Mesendoderm (in vitro differentiated cells): ENCODE data around the gene AQP12A. TPM values are rescaled to one million over a fixed set of nuclear protein-coding genes. Genes with fewer than 3 reads are reported as not detected.
"Not testable (repeated sequence)": the region's sequence is repeated elsewhere in the genome, so short reads cannot be mapped to it uniquely, and the experiment has no call there.

Source experiments
- DNase-seq: peaks from one replicate; pipeline ENCODE4 v3.0.0; 2013
- H2AK5ac ChIP-seq: 2 replicates; pipeline ENCODE4 v1.6.1; 2013; ENCODE audit warnings: low read length, inconsistent platforms
- H2BK120ac ChIP-seq: 2 replicates; pipeline ENCODE4 v1.6.1; 2013; ENCODE audit warnings: low read depth, mild to moderate bottlenecking, low read length, moderate library complexity, mixed read lengths
- H2BK15ac ChIP-seq: replicated peaks from 2 replicates; pipeline ENCODE4 v1.6.1; 2013; ENCODE audit warnings: low read depth, mild to moderate bottlenecking, moderate library complexity
- H2BK5ac ChIP-seq: 2 replicates; pipeline ENCODE4 v1.6.1; 2013; ENCODE audit warnings: low read length, inconsistent platforms
- H3K18ac ChIP-seq: 2 replicates; pipeline ENCODE4 v1.6.1; 2013; ENCODE audit warnings: mild to moderate bottlenecking, low read length, mixed read lengths
- H3K23ac ChIP-seq: one replicate; pipeline ENCODE4 v1.6.1; 2013; ENCODE audit warnings: low read length
- H3K27ac ChIP-seq: 2 replicates; pipeline ENCODE4 v1.5.1; 2013; ENCODE audit warnings: low read depth, mild to moderate bottlenecking, inconsistent platforms, low read length, moderate library complexity
- H3K27me3 ChIP-seq: 2 replicates; pipeline ENCODE4 v1.6.1; 2013; ENCODE audit warnings: low read length, control low read depth, mild to moderate bottlenecking, inconsistent platforms; ENCODE audit not compliant: insufficient read depth, poor library complexity
- H3K36me3 ChIP-seq: 2 replicates; pipeline ENCODE4 v1.6.1; 2013; ENCODE audit warnings: low read length, inconsistent platforms; ENCODE audit not compliant: control insufficient read depth, insufficient read depth
- H3K4ac ChIP-seq: one replicate; pipeline ENCODE4 v1.6.1; 2013; ENCODE audit warnings: low read depth, mild to moderate bottlenecking, low read length, moderate library complexity
- H3K4me1 ChIP-seq: 2 replicates; pipeline ENCODE4 v1.6.1; 2013; ENCODE audit warnings: low read depth, low read length, inconsistent platforms; ENCODE audit not compliant: control insufficient read depth
- H3K4me2 ChIP-seq: 2 replicates; pipeline ENCODE4 v1.6.1; 2013; ENCODE audit warnings: low read length
- H3K4me3 ChIP-seq: 2 replicates; pipeline ENCODE4 v1.5.1; 2013; ENCODE audit warnings: mild to moderate bottlenecking, low read length
- H3K56ac ChIP-seq: one replicate; pipeline ENCODE4 v1.6.1; 2013; ENCODE audit warnings: low read length
- H3K79me1 ChIP-seq: 2 replicates; pipeline ENCODE4 v1.6.1; 2013; ENCODE audit warnings: low read length, inconsistent platforms
- H3K79me2 ChIP-seq: 2 replicates; pipeline ENCODE4 v1.6.1; 2013; ENCODE audit warnings: mild to moderate bottlenecking, low read length; ENCODE audit not compliant: control insufficient read depth, insufficient read depth
- H3K9ac ChIP-seq: 2 replicates; pipeline ENCODE4 v1.6.1; 2013; ENCODE audit warnings: low read length, inconsistent platforms
- H4K5ac ChIP-seq: one replicate; pipeline ENCODE4 v1.6.1; 2013; ENCODE audit warnings: low read length
- H4K8ac ChIP-seq: one replicate; pipeline ENCODE4 v1.6.1; 2013; ENCODE audit warnings: low read depth, mild to moderate bottlenecking, control low read depth, low read length, moderate library complexity
- WGBS: extraction: QIAGEN DNeasy Blood & Tissue Kit; methylation state at CpG from one replicate; pipeline ENCODE4 v1.1.7; 2013; ENCODE audit warnings: low lambda C conversion rate, missing lambda C conversion rate; ENCODE audit not compliant: insufficient coverage; ENCODE audit errors: extremely low coverage; 5-methylcytosine and 5-hydroxymethylcytosine counted together
- polyA plus RNA-seq, 2 experiments: library from polyadenylated mRNA; stranded (reverse); fragments of 200-250 nt; gene quantifications; one replicate each; pipeline ENCODE4 v1.2.3, GENCODE V29; 2013

The AQP12A gene
- polyA plus RNA-seq (2013, experiment 1 of 2), result not detected
- polyA plus RNA-seq (2013, experiment 2 of 2), result not detected

GRCh38 chr2:240691631-240692420 lies at the start of gene AQP12A:
AQP12A (plus strand) TSS chr2:240691866; CDS start chr2:240691914, 48 bp downstream.
- not testable (repeated sequence) for H3K9ac ChIP-seq, H3K18ac ChIP-seq, H3K4me2 ChIP-seq, H3K79me2 ChIP-seq, H4K8ac ChIP-seq, H3K56ac ChIP-seq, H3K27ac ChIP-seq, H4K5ac ChIP-seq, H3K36me3 ChIP-seq, H3K4ac ChIP-seq, H3K4me3 ChIP-seq, H3K79me1 ChIP-seq, H2BK5ac ChIP-seq, H3K27me3 ChIP-seq, H3K23ac ChIP-seq, H2AK5ac ChIP-seq, H2BK15ac ChIP-seq, H2BK120ac ChIP-seq, DNase-seq, H3K4me1 ChIP-seq
- WGBS, result no CpG with 5 or more reads among the region's 37 CpGs

- H3K9ac ChIP-seq, result no peak overlapping the region
- H3K4me3 ChIP-seq, result no peak overlapping the region
- no peak overlapping the region for H3K27ac ChIP-seq
- H4K5ac ChIP-seq, result no peak overlapping the region
- H2AK5ac ChIP-seq, result no peak overlapping the region
- H3K18ac ChIP-seq, result no peak overlapping the region
- H3K4me2 ChIP-seq, result no peak overlapping the region
- H3K4ac ChIP-seq, result no peak overlapping the region
- H2BK5ac ChIP-seq, result no peak overlapping the region
- no peaks in the 10 kb centered on the region for H3K79me1 ChIP-seq
- no peak overlapping the region for H3K56ac ChIP-seq
- H3K79me2 ChIP-seq, result no peaks in the 10 kb centered on the region
- H4K8ac ChIP-seq, result no peak overlapping the region
- H2BK120ac ChIP-seq, result no peak overlapping the region
- no peak for DNase-seq
- H3K27me3 ChIP-seq, result no peaks in the 10 kb centered on the region
- H3K23ac ChIP-seq, result no peak overlapping the region
- no peak overlapping the region for H2BK15ac ChIP-seq
- no peaks in the 10 kb centered on the region for H3K4me1 ChIP-seq
- H3K36me3 ChIP-seq, result no peaks in the 10 kb centered on the region
- no CpG with 5 or more reads among the region's 36 CpGs for WGBS
These were observed 49.4 kb upstream of the AQP12A start for GRCh38 chr2:240642061-240642805.

- no peak overlapping the region for H3K27ac ChIP-seq
- H3K4me1 ChIP-seq, result no peaks in the 10 kb centered on the region
- H3K56ac ChIP-seq, result no peak overlapping the region
- no peaks in the 10 kb centered on the region for H3K79me1 ChIP-seq
- H3K4me3 ChIP-seq, result no peak overlapping the region
- H3K18ac ChIP-seq, result no peak overlapping the region
- no peak overlapping the region for H2BK5ac ChIP-seq
- no peak overlapping the region for H2BK120ac ChIP-seq
- no peaks in the 10 kb centered on the region for H3K27me3 ChIP-seq
- no peak overlapping the region for H3K23ac ChIP-seq
- H3K4ac ChIP-seq, result no peak overlapping the region
- H3K36me3 ChIP-seq, result no peaks in the 10 kb centered on the region
- no peak overlapping the region for H3K9ac ChIP-seq
- DNase-seq, result no peak
- no peak overlapping the region for H3K4me2 ChIP-seq
- no peak overlapping the region for H2AK5ac ChIP-seq
- H4K8ac ChIP-seq, result no peak overlapping the region
- no peak overlapping the region for H4K5ac ChIP-seq
- no peaks in the 10 kb centered on the region for H3K79me2 ChIP-seq
- no CpG with 5 or more reads among the region's 11 CpGs for WGBS
- no peak overlapping the region for H2BK15ac ChIP-seq
These were observed 48.9 kb upstream of the AQP12A start for GRCh38 chr2:240642806-240643092.

GRCh38 chr2:240643093-240643810 lies 48.4 kb upstream of the AQP12A start:
- H2BK120ac ChIP-seq, result no peak overlapping the region
- no peak overlapping the region for H2BK5ac ChIP-seq
- no CpG with 5 or more reads among the region's 13 CpGs for WGBS
- no peak overlapping the region for H3K4me2 ChIP-seq
- H3K18ac ChIP-seq, result no peak overlapping the region
- no peak overlapping the region for H4K8ac ChIP-seq
- no peaks in the 10 kb centered on the region for H3K4me1 ChIP-seq
- no peak overlapping the region for H3K56ac ChIP-seq
- H3K27me3 ChIP-seq, result no peaks in the 10 kb centered on the region
- no peaks in the 10 kb centered on the region for H3K79me1 ChIP-seq
- no peak overlapping the region for H3K9ac ChIP-seq
- no peak overlapping the region for H2AK5ac ChIP-seq
- H3K23ac ChIP-seq, result no peak overlapping the region
- no peak overlapping the region for H3K27ac ChIP-seq
- H3K4me3 ChIP-seq, result no peak overlapping the region
- DNase-seq, result no peak
- no peak overlapping the region for H2BK15ac ChIP-seq
- H3K79me2 ChIP-seq, result no peaks in the 10 kb centered on the region
- no peak overlapping the region for H3K4ac ChIP-seq
- no peak overlapping the region for H4K5ac ChIP-seq
- no peaks in the 10 kb centered on the region for H3K36me3 ChIP-seq

GRCh38 chr2:240643811-240644150 lies 47.9 kb upstream of the AQP12A start:
- H3K18ac ChIP-seq, result no peak overlapping the region
- no peak overlapping the region for H2BK15ac ChIP-seq
- H3K79me2 ChIP-seq, result no peaks in the 10 kb centered on the region
- H3K4me1 ChIP-seq, result no peaks in the 10 kb centered on the region
- no peaks in the 10 kb centered on the region for H3K27me3 ChIP-seq
- H3K36me3 ChIP-seq, result no peaks in the 10 kb centered on the region
- no peak overlapping the region for H3K23ac ChIP-seq
- no CpG with 5 or more reads among the region's 15 CpGs for WGBS
- H4K5ac ChIP-seq, result no peak overlapping the region
- no peak overlapping the region for H4K8ac ChIP-seq
- no peak for DNase-seq
- no peak overlapping the region for H3K9ac ChIP-seq
- H2AK5ac ChIP-seq, result no peak overlapping the region
- H3K79me1 ChIP-seq, result no peaks in the 10 kb centered on the region
- no peak overlapping the region for H3K27ac ChIP-seq
- H2BK5ac ChIP-seq, result no peak overlapping the region
- H2BK120ac ChIP-seq, result no peak overlapping the region
- H3K4me3 ChIP-seq, result no peak overlapping the region
- no peak overlapping the region for H3K4me2 ChIP-seq
- H3K56ac ChIP-seq, result no peak overlapping the region
- H3K4ac ChIP-seq, result no peak overlapping the region
